NOMO-1 (cell line): ENCODE results near the gene ORAI3.

Experiments used
- DNase-seq, 2 experiments: peaks; one replicate each; lab custom pipeline; 2025; ENCODE audit not compliant: unreplicated experiment in 2 of 2; lab: John Stamatoyannopoulos, UW

The ORAI3 gene

GRCh38 chr16:30946671-30947540 is 2.0 kb upstream of the ORAI3 start:
- DNase-seq = no peak

GRCh38 chr16:30947541-30947858 is 1.4 kb upstream of the ORAI3 start:
- no peak for DNase-seq

- no peak for DNase-seq
These were observed 805 bp upstream of the ORAI3 start for GRCh38 chr16:30947859-30948666.

- peak; percentile 21 to 42 for DNase-seq
These were observed 1.0 kb downstream of the ORAI3 start for GRCh38 chr16:30949650-30950515.

- DNase-seq = no peak
These were observed 1.7 kb downstream of the ORAI3 start for GRCh38 chr16:30950516-30951065.

- no peak for DNase-seq
These were observed 2.3 kb downstream of the ORAI3 start for GRCh38 chr16:30951193-30951592.

GRCh38 chr16:30951750-30952149 is 2.9 kb downstream of the ORAI3 start:
- DNase-seq = no peak

GRCh38 chr16:30953111-30953510 is 4.2 kb downstream of the ORAI3 start:
- DNase-seq = no peak

GRCh38 chr16:30953511-30954124 is 4.8 kb downstream of the ORAI3 start:
- DNase-seq = peak; percentile 41 to 67

- no peak for DNase-seq
These were observed 6.1 kb downstream of the ORAI3 start for GRCh38 chr16:30954993-30955392.

- peak; percentile 79 to 80 for DNase-seq
These were observed 8.0 kb downstream of the ORAI3 start for GRCh38 chr16:30956601-30957455.

GRCh38 chr16:30957456-30958174 is 8.7 kb downstream of the ORAI3 start, which contains the start of gene SETD1A:
TSS of gene SETD1A (plus strand) at chr16:30957754. CDS start at chr16:30958732, 978 bp downstream.
- peak; percentile 90 to 93 for DNase-seq

GRCh38 chr16:30958175-30959079 is 9.6 kb downstream of the ORAI3 start:
- DNase-seq = no peak

GRCh38 chr16:30961384-30961783 is 12.5 kb downstream of the ORAI3 start:
- DNase-seq = no peak

GRCh38 chr16:30963925-30964511 is 15.2 kb downstream of the ORAI3 start:
- DNase-seq = no peak

GRCh38 chr16:30964574-30965226 is 15.8 kb downstream of the ORAI3 start:
- no peak for DNase-seq

GRCh38 chr16:30965436-30965835 is 16.6 kb downstream of the ORAI3 start:
- DNase-seq = no peak
